IMR-90 (cell line): ENCODE data around the gene SPATA13. TPM values are rescaled to one million over a fixed set of nuclear protein-coding genes. Genes with fewer than 3 reads are reported as not detected.

Experiments used
- ATAC-seq: fragments of 200-7000 bp; cut with Tn5 transposase; 2 replicates; pipeline ENCODE4 v1.9.1; 2020; ENCODE audit warnings: low read depth, mild to moderate bottlenecking, moderate library complexity
- BruUV-seq: library from RNA; stranded (reverse); fragments of 400-500 nt; replicated peaks from 2 replicates; lab custom pipeline; 2021; lab: Mats Ljungman, UMichigan
- CTCF ChIA-PET: fragments of 300-600 bp; formaldehyde crosslinking; extraction: SDS; loops from one replicate; lab custom pipeline; 2021; ENCODE audit warnings: antibody characterized with exemption; lab: Yijun Ruan, JAX
- POLR2A ChIA-PET: fragments of 300-600 bp; sonication (Branson Sonifier 250); formaldehyde crosslinking; loops from one replicate; lab custom pipeline; 2022; ENCODE audit warnings: antibody characterized with exemption; ENCODE audit not compliant: unreplicated experiment; lab: Charles Lee
- DNase-seq: peaks from one replicate; pipeline ENCODE4 v3.0.0; 2013
- H2AFZ ChIP-seq: replicated peaks from 2 replicates; pipeline ENCODE3; 2013; ENCODE audit warnings: low read length, mild to moderate bottlenecking; ENCODE audit not compliant: poor library complexity
- H2AK5ac ChIP-seq: 2 replicates; pipeline ENCODE4 v1.6.1; 2013; ENCODE audit warnings: low read depth, low read length, inconsistent platforms
- H2AK9ac ChIP-seq: replicated peaks from 2 replicates; pipeline ENCODE3; 2013; ENCODE audit warnings: mild to moderate bottlenecking, low read depth, low read length, moderate library complexity; ENCODE audit not compliant: poor library complexity
- H2BK120ac ChIP-seq: 2 replicates; pipeline ENCODE4 v1.6.1; 2013; ENCODE audit warnings: low read depth, low read length, inconsistent platforms
- H2BK15ac ChIP-seq: 3 replicates; pipeline ENCODE4 v1.6.1; 2013; ENCODE audit warnings: low read depth, low read length, inconsistent platforms
- H2BK20ac ChIP-seq: 2 replicates; pipeline ENCODE4 v1.6.1; 2013; ENCODE audit warnings: low read depth, mild to moderate bottlenecking, inconsistent platforms, low read length, moderate library complexity
- H2BK5ac ChIP-seq: 2 replicates; pipeline ENCODE4 v1.6.1; 2013; ENCODE audit warnings: mild to moderate bottlenecking, low read depth, low read length, inconsistent platforms; ENCODE audit not compliant: poor library complexity, severe bottlenecking
- H3K14ac ChIP-seq: replicated peaks from 2 replicates; pipeline ENCODE4 v1.6.1; 2013; ENCODE audit warnings: low read depth, low read length, inconsistent platforms
- H3K18ac ChIP-seq: 2 replicates; pipeline ENCODE4 v1.6.1; 2013; ENCODE audit warnings: low read depth, low read length, control low read depth
- H3K23ac ChIP-seq: 2 replicates; pipeline ENCODE4 v1.6.1; 2013; ENCODE audit warnings: low read depth, low read length, inconsistent platforms
- H3K27ac ChIP-seq: 2 replicates; pipeline ENCODE4 v1.5.1; 2013; ENCODE audit warnings: mild to moderate bottlenecking, control low read depth, low read length; ENCODE audit not compliant: insufficient read depth
- H3K27me3 ChIP-seq: 2 replicates; pipeline ENCODE4 v1.6.1; 2013; ENCODE audit warnings: low read length; ENCODE audit not compliant: control insufficient read depth, insufficient read depth
- H3K36me3 ChIP-seq: 2 replicates; pipeline ENCODE4 v1.6.1; 2013; ENCODE audit warnings: low read length, mixed read lengths; ENCODE audit not compliant: control insufficient read depth, insufficient read depth
- H3K4ac ChIP-seq: 2 replicates; pipeline ENCODE4 v1.6.1; 2013; ENCODE audit warnings: low read depth, low read length, inconsistent platforms
- H3K4me1 ChIP-seq: 2 replicates; pipeline ENCODE4 v1.6.1; 2013; ENCODE audit warnings: low read length, mixed read lengths; ENCODE audit not compliant: control insufficient read depth, insufficient read depth
- H3K4me2 ChIP-seq: 2 replicates; pipeline ENCODE4 v1.6.1; 2013; ENCODE audit warnings: low read depth, mild to moderate bottlenecking, control low read depth, low read length, moderate library complexity
- H3K4me3 ChIP-seq: 2 replicates; pipeline ENCODE4 v1.5.1; 2013; ENCODE audit warnings: low read depth, mild to moderate bottlenecking, control low read depth, low read length, moderate library complexity; ENCODE audit not compliant: insufficient read depth
- H3K56ac ChIP-seq: 2 replicates; pipeline ENCODE4 v1.6.1; 2013; ENCODE audit warnings: low read length, inconsistent platforms; ENCODE audit not compliant: insufficient read depth; ENCODE audit errors: extremely low read depth
- H3K79me1 ChIP-seq, 2 experiments: 2 replicates each; pipeline ENCODE4 v1.6.1; 2013; ENCODE audit warnings: low read length in 2 of 2, inconsistent platforms in 1 of 2, low read depth in 1 of 2
- H3K9ac ChIP-seq: 2 replicates; pipeline ENCODE4 v1.6.1; 2013; ENCODE audit warnings: low read depth, low read length, control low read depth
- H3K9me1 ChIP-seq: 2 replicates; pipeline ENCODE4 v1.6.1; 2013; ENCODE audit warnings: low read length, inconsistent platforms; ENCODE audit not compliant: insufficient read depth
- H3K9me3 ChIP-seq: 2 replicates; pipeline ENCODE4 v1.6.1; 2013; ENCODE audit warnings: low read length; ENCODE audit not compliant: control insufficient read depth, insufficient read depth
- H4K20me1 ChIP-seq: 2 replicates; pipeline ENCODE4 v1.6.1; 2013; ENCODE audit warnings: low read length, inconsistent platforms; ENCODE audit not compliant: insufficient read depth
- H4K5ac ChIP-seq: 2 replicates; pipeline ENCODE4 v1.6.1; 2013; ENCODE audit warnings: mild to moderate bottlenecking, low read depth, low read length, control low read depth
- H4K8ac ChIP-seq, 2 experiments: 2 replicates each; pipeline ENCODE4 v1.6.1; 2013; ENCODE audit warnings: low read depth in 2 of 2, low read length in 2 of 2, control low read depth in 1 of 2, inconsistent platforms in 1 of 2
- H4K91ac ChIP-seq: 2 replicates; pipeline ENCODE4 v1.6.1; 2013; ENCODE audit warnings: low read depth, low read length, inconsistent platforms; ENCODE audit not compliant: insufficient read depth
- BHLHE40 ChIP-seq: fragments of 150-350 bp; IDR thresholded peaks from 2 replicates; pipeline ENCODE4 v1.6.1; 2016; ENCODE audit warnings: mild to moderate bottlenecking, low read depth, low read length
- CEBPB ChIP-seq: IDR thresholded peaks from 2 replicates; pipeline ENCODE4 v1.6.1; 2012; ENCODE audit warnings: low read depth, low read length, improper control_type of control experiment
- CHD1 ChIP-seq: IDR thresholded peaks from 2 replicates; pipeline ENCODE4 v1.6.1; 2012; ENCODE audit warnings: low read depth, low read length, improper control_type of control experiment
- ELK1 ChIP-seq: fragments of 150-350 bp; IDR thresholded peaks from 2 replicates; pipeline ENCODE4 v1.6.1; 2016; ENCODE audit warnings: low read depth, mild to moderate bottlenecking, low read length, moderate library complexity, borderline replicate concordance
- FOS ChIP-seq: fragments of 150-350 bp; IDR thresholded peaks from 2 replicates; pipeline ENCODE4 v1.6.1; 2016; ENCODE audit warnings: low read depth, low read length
- MAFK ChIP-seq: IDR thresholded peaks from 2 replicates; pipeline ENCODE4 v1.6.1; 2012; ENCODE audit warnings: low read depth, low read length, improper control_type of control experiment
- MAZ ChIP-seq: IDR thresholded peaks from 2 replicates; pipeline ENCODE4 v1.6.1; 2012; ENCODE audit warnings: low read depth, mild to moderate bottlenecking, low read length, improper control_type of control experiment, moderate library complexity, borderline replicate concordance
- MXI1 ChIP-seq: IDR thresholded peaks from 2 replicates; pipeline ENCODE4 v1.6.1; 2012; ENCODE audit warnings: low read depth, mild to moderate bottlenecking, low read length, moderate library complexity, borderline replicate concordance
- NFE2L2 ChIP-seq: fragments of 150-350 bp; IDR thresholded peaks from 2 replicates; pipeline ENCODE4 v1.6.1; 2016; ENCODE audit warnings: low read depth, mild to moderate bottlenecking, low read length
- POLR2A ChIP-seq: IDR thresholded peaks from 2 replicates; pipeline ENCODE4 v1.6.1; 2012; ENCODE audit warnings: mild to moderate bottlenecking, low read depth, low read length
- RAD21 ChIP-seq: IDR thresholded peaks from 2 replicates; pipeline ENCODE4 v1.6.1; 2012; ENCODE audit warnings: low read length, improper control_type of control experiment
- RCOR1 ChIP-seq: IDR thresholded peaks from 2 replicates; pipeline ENCODE4 v1.6.1; 2012; ENCODE audit warnings: mild to moderate bottlenecking, low read length, improper control_type of control experiment; ENCODE audit not compliant: insufficient replicate concordance
- RFX5 ChIP-seq: IDR thresholded peaks from 2 replicates; pipeline ENCODE4 v1.8.0; 2012; ENCODE audit warnings: low read depth, mild to moderate bottlenecking, low read length, moderate library complexity
- SMC3 ChIP-seq: fragments of 150-350 bp; IDR thresholded peaks from 2 replicates; pipeline ENCODE4 v1.6.1; 2016; ENCODE audit warnings: low read depth, mild to moderate bottlenecking, antibody characterized with exemption, low read length, moderate library complexity
- USF2 ChIP-seq: fragments of 150-350 bp; IDR thresholded peaks from 2 replicates; pipeline ENCODE4 v1.6.1; 2017; ENCODE audit warnings: mild to moderate bottlenecking, antibody characterized with exemption, low read length, low read depth
- WGBS, 2 experiments: methylation state at CpG; one replicate each; pipeline versions ENCODE4 v1.1.5 to v1.1.7; 2013; ENCODE audit warnings: missing lambda C conversion rate in 2 of 2; ENCODE audit not compliant: insufficient read length in 1 of 2; ENCODE audit errors: extremely low coverage in 2 of 2; 5-methylcytosine and 5-hydroxymethylcytosine counted together
- dilution Hi-C: fragments of 300-500 bp; cut with HindIII; formaldehyde crosslinking; loops from one replicate; pipeline ENCODE4 v1.14.3; 2018; ENCODE audit warnings: low sequenced_read_pairs; ENCODE audit not compliant: unreplicated experiment
- in situ Hi-C: fragments of 300-500 bp; cut with MboI; formaldehyde crosslinking; loops from 3 replicates; pipeline ENCODE4 v1.14.3; 2019; ENCODE audit warnings: low sequenced_read_pairs, inconsistent platforms, mixed read lengths
- intact Hi-C: fragments of 100-400 bp; cut with micrococcal nuclease; formaldehyde crosslinking; loops from 2 replicates; pipeline ENCODE4 v1.10.0; 2022
- polyA plus RNA-seq, 3 experiments: library from polyadenylated mRNA; depleted of rRNA; stranded (reverse); fragments of >200 nt; gene quantifications; 2 replicates each; pipeline ENCODE4 v1.2.3, GENCODE V29; 2012; ENCODE audit warnings: low replicate concordance in 1 of 3
- total RNA-seq: library from RNA; depleted of rRNA; stranded (reverse); fragments of >200 nt; gene quantifications from 2 replicates; pipeline ENCODE4 v1.2.3, GENCODE V29; 2012

SPATA13 gene
- total and polyA plus RNA-seq, 2 of the 4 experiments (the other 2 are of a cell fraction), result 10.5 to 12.5 TPM

GRCh38 chr13:24129914-24130774 lies 30.4 kb upstream of the SPATA13 start:
- ChIA-PET POLR2A (interaction anchor here (1.2 kb wide), 1 partner anchor 20 kb away, joined by 4 read pairs; no protein-coding TSS in a partner anchor), CTCF (no interaction called here)
- Histone ChIP-seq H4K8ac (no peak overlapping the region), H3K4me3 (no peak overlapping the region), H4K5ac (no peak overlapping the region), H3K18ac (no peak overlapping the region), H3K14ac (no peak overlapping the region), H3K4ac (no peak overlapping the region; the same call in 1 of the 2 replicates), H3K9me1 (no peaks in the 10 kb centered on the region), H2AK5ac (peak overlapping the region; percentile 13; the same call in 1 of the 2 replicates), H3K4me1 (peaks cover 7% of the 10 kb centered on the region), H3K23ac (no peak overlapping the region), H4K91ac (no peak overlapping the region), H3K9me3 (peaks cover 7% of the 10 kb centered on the region), H3K4me2 (no peak overlapping the region), H2AK9ac (no peak overlapping the region), H4K20me1 (no peaks in the 10 kb centered on the region), H3K9ac (no peak overlapping the region), H3K27me3 (no peaks in the 10 kb centered on the region; the same call in 1 of the 2 replicates), H2BK20ac (no peak overlapping the region), H2BK15ac (no peak overlapping the region), H2BK5ac (no peak overlapping the region), H3K79me1 (no peaks in the 10 kb centered on the region), H2AFZ (no peak overlapping the region), H3K56ac (no peak overlapping the region), H2BK120ac (no peak overlapping the region), H3K27ac (no peak overlapping the region), H3K36me3 (no peaks in the 10 kb centered on the region)
- in situ Hi-C loops, result no loop called here
- DNase-seq, result peak; percentile 13
- dilution Hi-C loops, result no loop called here
- ATAC-seq, result no peak
- intact Hi-C loops, result loop anchor here (5.0 kb wide), 1 partner anchor 43 kb away; no protein-coding TSS in a partner anchor
- 57% methylated on average over 2 of the region's 12 CpGs; no CpG with 5 or more reads in 1 of the 2 experiments for WGBS, 2 experiments
- BruUV-seq, result no TSS peak
- TF ChIP-seq RAD21, result no peak
- no peak for TF ChIP-seq FOS
- TF ChIP-seq BHLHE40, result no peak
- TF ChIP-seq MAFK, result no peak
- TF ChIP-seq MXI1, result no peak
- no peak for TF ChIP-seq RFX5
- no peak for TF ChIP-seq MAZ
- no peak for TF ChIP-seq SMC3
- no peak for TF ChIP-seq USF2
- no peak for TF ChIP-seq RCOR1
- TF ChIP-seq CEBPB, result no peak
- no peak for TF ChIP-seq POLR2A
- TF ChIP-seq ELK1, result no peak
- TF ChIP-seq CHD1, result no peak
- no peak for TF ChIP-seq NFE2L2
